Measurements from ENCODE around the gene PCDH19.

- TF ChIP-seq POLR2A (IDR thresholded peaks at IDR 0.05): no peak
- TF ChIP-seq, protein P1, sequence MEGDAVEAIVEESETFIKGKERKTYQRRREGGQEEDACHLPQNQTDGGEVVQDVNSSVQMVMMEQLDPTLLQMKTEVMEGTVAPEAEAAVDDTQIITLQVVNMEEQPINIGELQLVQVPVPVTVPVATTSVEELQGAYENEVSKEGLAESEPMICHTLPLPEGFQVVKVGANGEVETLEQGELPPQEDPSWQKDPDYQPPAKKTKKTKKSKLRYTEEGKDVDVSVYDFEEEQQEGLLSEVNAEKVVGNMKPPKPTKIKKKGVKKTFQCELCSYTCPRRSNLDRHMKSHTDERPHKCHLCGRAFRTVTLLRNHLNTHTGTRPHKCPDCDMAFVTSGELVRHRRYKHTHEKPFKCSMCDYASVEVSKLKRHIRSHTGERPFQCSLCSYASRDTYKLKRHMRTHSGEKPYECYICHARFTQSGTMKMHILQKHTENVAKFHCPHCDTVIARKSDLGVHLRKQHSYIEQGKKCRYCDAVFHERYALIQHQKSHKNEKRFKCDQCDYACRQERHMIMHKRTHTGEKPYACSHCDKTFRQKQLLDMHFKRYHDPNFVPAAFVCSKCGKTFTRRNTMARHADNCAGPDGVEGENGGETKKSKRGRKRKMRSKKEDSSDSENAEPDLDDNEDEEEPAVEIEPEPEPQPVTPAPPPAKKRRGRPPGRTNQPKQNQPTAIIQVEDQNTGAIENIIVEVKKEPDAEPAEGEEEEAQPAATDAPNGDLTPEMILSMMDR (IDR thresholded peaks at IDR 0.05): no peak
- TF ChIP-seq EP300 (IDR thresholded peaks at IDR 0.05): no peak
Observed at GRCh38 chrX:100373673-100374072, 36.4 kb downstream of the PCDH19 start.

Measured in tibial nerve (tissue), 4 donors.